K562 (cell line): ENCODE measurements around the gene PYGO2. TPM values are rescaled to one million over a fixed set of nuclear protein-coding genes. Genes with fewer than 3 reads are reported as not detected.

Experiments
- ATF3 ChIP-seq, 2 experiments: fragments of 450-650 bp in 1 of 2; sonication (generic) in 1 of 2; formaldehyde crosslinking in 1 of 2; IDR thresholded peaks in 1 of 2; conservative IDR thresholded peaks in 1 of 2; 2 replicates each; pipeline versions ENCODE4 v1.6.1 to v1.8.1; 2016 to 2023; ENCODE audit warnings: mild to moderate bottlenecking in 2 of 2, moderate library complexity in 2 of 2, inconsistent platforms in 1 of 2, missing genetic modification reagents in 1 of 2
- CBFA2T2 ChIP-seq: fragments of 450-650 bp; conservative IDR thresholded peaks from 2 replicates; pipeline ENCODE4 v1.6.1; 2017; ENCODE audit warnings: mild to moderate bottlenecking
- CREB3 ChIP-seq: fragments of 450-650 bp; conservative IDR thresholded peaks from 2 replicates; pipeline ENCODE4 v1.6.1; 2016; ENCODE audit warnings: missing genetic modification characterization, low read depth, mild to moderate bottlenecking, missing compliant biosample characterization, moderate library complexity
- CSDE1 ChIP-seq, 2 experiments: fragments of 450-650 bp; IDR thresholded peaks; 2 replicates each; pipeline ENCODE4 v1.6.1; 2016; ENCODE audit warnings: mild to moderate bottlenecking in 1 of 2
- DEAF1 ChIP-seq: fragments of 450-650 bp; formaldehyde crosslinking; IDR thresholded peaks from 2 replicates; pipeline ENCODE4 v1.4.0; 2020; ENCODE audit warnings: mild to moderate bottlenecking, moderate library complexity
- E2F4 ChIP-seq: sonication (generic); formaldehyde crosslinking; IDR thresholded peaks from 2 replicates; pipeline ENCODE4 v1.8.0; 2022; ENCODE audit warnings: mild to moderate bottlenecking, low read depth, missing genetic modification reagents
- EGR1 ChIP-seq: fragments of 450-650 bp; conservative IDR thresholded peaks from 2 replicates; pipeline ENCODE4 v1.6.1; 2017; ENCODE audit warnings: mild to moderate bottlenecking
- FOXM1 ChIP-seq, 2 experiments: fragments of 450-650 bp in 1 of 2; sonication (generic) in 1 of 2; formaldehyde crosslinking in 1 of 2; IDR thresholded peaks; 2 replicates each; pipeline versions ENCODE4 v1.6.1 to v1.9.0; 2017 to 2022; ENCODE audit warnings: low read depth in 2 of 2, mild to moderate bottlenecking in 2 of 2, missing genetic modification reagents in 1 of 2, moderate library complexity in 1 of 2
- HDGF ChIP-seq: fragments of 450-650 bp; IDR thresholded peaks from 2 replicates; pipeline ENCODE4 v1.6.1; 2016
- HOXB6 ChIP-seq: fragments of 250-450 bp; sonication (Bioruptor Pico); IDR thresholded peaks from 2 replicates; pipeline ENCODE4 v1.5.1; 2022; ENCODE audit warnings: mild to moderate bottlenecking, borderline replicate concordance
- KLF13 ChIP-seq: fragments of 450-650 bp; IDR thresholded peaks from 2 replicates; pipeline ENCODE4 v1.6.1; 2016; ENCODE audit warnings: missing genetic modification characterization, low read depth, mild to moderate bottlenecking, missing compliant biosample characterization, moderate library complexity, borderline replicate concordance
- MECOM ChIP-seq: fragments of 250-450 bp; sonication (Bioruptor Pico); IDR thresholded peaks from 2 replicates; pipeline ENCODE4 v1.8.0; 2022; ENCODE audit warnings: inconsistent platforms
- PML ChIP-seq: IDR thresholded peaks from 2 replicates; pipeline ENCODE4 v1.6.1; 2012; ENCODE audit warnings: low read length, inconsistent platforms
- POLR2A ChIP-seq: fragments of 450-650 bp; conservative IDR thresholded peaks from 2 replicates; pipeline ENCODE4 v1.6.1; 2016
- PPARD ChIP-seq: fragments of 250-450 bp; sonication (Bioruptor Pico); IDR thresholded peaks from 2 replicates; pipeline ENCODE4 v1.8.0; 2022; ENCODE audit warnings: inconsistent platforms, mild to moderate bottlenecking, moderate library complexity
- SOX6 ChIP-seq: fragments of 450-650 bp; IDR thresholded peaks from 2 replicates; pipeline ENCODE4 v1.6.1; 2014; ENCODE audit warnings: mild to moderate bottlenecking
- TEAD4 ChIP-seq, 2 experiments: sonication (generic) in 1 of 2; formaldehyde crosslinking in 1 of 2; IDR thresholded peaks; 2 replicates each; pipeline versions ENCODE4 v1.6.1 to v1.8.0; 2012 to 2022; ENCODE audit warnings: borderline replicate concordance in 1 of 2, inconsistent platforms in 1 of 2, low read length in 1 of 2, mild to moderate bottlenecking in 1 of 2, missing genetic modification reagents in 1 of 2
- ZFX ChIP-seq: sonication (generic); formaldehyde crosslinking; IDR thresholded peaks from 2 replicates; pipeline ENCODE4 v1.8.0; 2022; ENCODE audit warnings: mild to moderate bottlenecking, missing genetic modification reagents, moderate library complexity
- ZNF224 ChIP-seq: sonication (generic); formaldehyde crosslinking; IDR thresholded peaks from 2 replicates; pipeline ENCODE4 v1.8.0; 2022; ENCODE audit warnings: mild to moderate bottlenecking, missing genetic modification reagents
- ZNF324 ChIP-seq: fragments of 250-450 bp; sonication (Bioruptor Pico); IDR thresholded peaks from 2 replicates; pipeline ENCODE4 v1.4.0; 2020; ENCODE audit warnings: mild to moderate bottlenecking
- ZNF551 ChIP-seq: fragments of 250-450 bp; sonication (Bioruptor Pico); IDR thresholded peaks from 2 replicates; pipeline ENCODE4 v1.5.0; 2021; ENCODE audit warnings: mild to moderate bottlenecking, moderate library complexity
- ZNF764 ChIP-seq: fragments of 250-450 bp; sonication (Bioruptor Pico); IDR thresholded peaks from 2 replicates; pipeline ENCODE4 v1.4.0; 2020; ENCODE audit warnings: low read depth, mild to moderate bottlenecking, moderate library complexity
- ZNF766 ChIP-seq: fragments of 200-800 bp; sonication (Bioruptor generic); conservative IDR thresholded peaks from 2 replicates; pipeline ENCODE4 v1.6.1; 2016; ENCODE audit warnings: missing genetic modification characterization, missing compliant biosample characterization
- polyA plus RNA-seq, 8 experiments: library from polyadenylated mRNA; depleted of rRNA in 4 of 8; stranded (reverse) in 5 of 8; unstranded in 3 of 8; fragments of >200 nt; fragmentation: Nextera tagmentation in 2 of 8; fragmentation: Illumina TruSeq in 1 of 8; extraction: Ambion mirVana in 2 of 8; extraction: Trizol in 1 of 8; gene quantifications; 2 replicates each; pipeline versions ENCODE4 v1.2.1 to v1.2.3, GENCODE V29; 2011 to 2014; ENCODE audit warnings: inconsistent platforms in 1 of 8, missing spikeins in 1 of 8
- total RNA-seq, 7 experiments: library from RNA; depleted of rRNA in 6 of 7; stranded (reverse); fragments of >200 nt in 6 of 7; fragmentation: Illumina TruSeq in 2 of 7; extraction: Trizol in 2 of 7; gene quantifications; 2 replicates each; pipeline versions ENCODE4 v1.2.1 to v1.2.3, GENCODE V29; 2011 to 2021; ENCODE audit warnings: low replicate concordance in 1 of 7

The PYGO2 gene
- total and polyA plus RNA-seq, 9 of the 15 experiments (the other 6 are each of a cell fraction or from before 2014, with no cell fraction given): 8.3 to 36.2 (median 18.2) TPM

- TF ChIP-seq E2F4 (CRISPR knock-in tag): no peak
- no peak for TF ChIP-seq MECOM (CRISPR knock-in tag)
- TF ChIP-seq ZFX: 0 out of 2 replicates have a peak, but pooled peaks have one; percentile 28
- TF ChIP-seq FOXM1 (IDR thresholded peaks at IDR 0.05; ENCODE audit: low read depth): peak; percentile 87; the same call in 1 of the 2 replicates
- TF ChIP-seq FOXM1 (CRISPR knock-in tag; IDR thresholded peaks at IDR 0.05; ENCODE audit: low read depth): no peak; the same call in 1 of the 2 replicates
- no peak for TF ChIP-seq HOXB6 (CRISPR knock-in tag)
- TF ChIP-seq ZNF764: no peak
- TF ChIP-seq POLR2A: peak; percentile 17; the same call in 1 of the 2 replicates
- no peak for TF ChIP-seq ZNF551 (CRISPR knock-in tag)
- peak; percentile 82 for TF ChIP-seq ZNF766
- TF ChIP-seq KLF13 (tag): 0 out of 2 replicates have a peak, but pooled peaks have one; percentile 9
- TF ChIP-seq SOX6: 0 out of 2 replicates have a peak, but pooled peaks have one; percentile 37
- 0 out of 2 replicates have a peak, but pooled peaks have one; percentile 21 for TF ChIP-seq DEAF1
- peak; percentile 2; the same call in 1 of the 2 replicates for TF ChIP-seq PML
- peak; percentile 75 for TF ChIP-seq ATF3 (IDR thresholded peaks at IDR 0.05)
- TF ChIP-seq ATF3 (CRISPR knock-in tag; conservative IDR thresholded peaks at IDR 0.05): peak; percentile 70; the same call in 1 of the 2 replicates
- TF ChIP-seq CSDE1 (IDR thresholded peaks at IDR 0.05): peak in 1 of 2 experiments; percentile 56; a peak in 2 of 4 replicates
- TF ChIP-seq ZNF224: no peak
- TF ChIP-seq CBFA2T2: peak; percentile 35
- no peak for TF ChIP-seq HDGF
- no peak; the same call in 1 of the 2 replicates for TF ChIP-seq TEAD4 (IDR thresholded peaks at IDR 0.05; ENCODE audit: low read length)
- TF ChIP-seq TEAD4 (CRISPR knock-in tag; IDR thresholded peaks at IDR 0.05; ENCODE audit: borderline replicate concordance): no peak
- no peak for TF ChIP-seq ZNF324
- no peak for TF ChIP-seq PPARD (CRISPR knock-in tag)
- TF ChIP-seq CREB3 (tag): 0 out of 2 replicates have a peak, but pooled peaks have one; percentile 51
- TF ChIP-seq EGR1: peak; percentile 93
These were observed 24.2 kb downstream of the PYGO2 start (continued) for GRCh38 chr1:154937085-154937987.
